Measurements from ENCODE around the gene LUC7L2. TPM values are rescaled to one million over a fixed set of nuclear protein-coding genes. Genes with fewer than 3 reads are reported as not detected.

LUC7L2 gene
- total and polyA plus RNA-seq, 2 of the 8 experiments (the other 6 are each of a cell fraction or from before 2014, with no cell fraction given): 22.9 to 67.8 TPM

GRCh38 chr7:139441961-139442360 is 82.3 kb downstream of the LUC7L2 start:
- no peak overlapping the region for H3K18ac ChIP-seq (ENCODE audit: extremely low read depth, low read length)
- 0 out of 2 replicates have a peak overlapping the region, but pooled peaks have one; percentile 82 for H2AK5ac ChIP-seq (ENCODE audit: low read depth, low read length)
- no peak overlapping the region for H2BK20ac ChIP-seq (ENCODE audit: low read length)
- no peaks in the 10 kb centered on the region for H3K79me1 ChIP-seq (ENCODE audit: low read depth, low read length)
- H3K14ac ChIP-seq (ENCODE audit: insufficient read length): no peak overlapping the region
- FAIRE-seq: no peak
- TF ChIP-seq CHD2 (IDR thresholded peaks at IDR 0.05; ENCODE audit: low read length) (no peak), RFX5 (IDR thresholded peaks at IDR 0.05; ENCODE audit: borderline replicate concordance, low read depth, low read length) (no peak)
- no peak overlapping the region for H2BK120ac ChIP-seq (replicated peaks; ENCODE audit: low read depth, low read length)
- ChIA-PET CTCF (ENCODE audit: partially characterized antibody) (interaction anchor here (0.7 to 1.2 kb wide), 4 partner anchors 8 to 62 kb away, joined by 3 to 5 read pairs (median 3); no protein-coding TSS in a partner anchor), POLR2A (ENCODE audit: partially characterized antibody) (no interaction called here)
- H3K4me2 ChIP-seq (ENCODE audit: insufficient read depth in 1 of 2, low read depth in 2 of 2, low read length in 2 of 2): no peak overlapping the region
- H4K20me1 ChIP-seq (replicated peaks in 1 of 2; ENCODE audit: control insufficient read depth in 1 of 2, insufficient read depth in 2 of 2, low read length in 2 of 2): peaks cover 0 to 2% of the 10 kb centered on the region in 2 experiments
- H2BK15ac ChIP-seq (ENCODE audit: low read length): no peak overlapping the region
- no peak overlapping the region for H3K4me3 ChIP-seq (ENCODE audit: extremely low read depth in 1 of 4, insufficient read depth in 2 of 4, low read depth in 3 of 4, low read length in 4 of 4)
- no peak overlapping the region for H3K9ac ChIP-seq (replicated peaks in 1 of 4; ENCODE audit: extremely low read depth in 1 of 4, low read depth in 3 of 4, low read length in 3 of 4)
- H3K9me3 ChIP-seq (ENCODE audit: insufficient read depth in 2 of 2, low read depth in 1 of 2, low read length in 1 of 2): no peaks in the 10 kb centered on the region
- no peak overlapping the region for H3K27ac ChIP-seq (ENCODE audit: low read depth, low read length)
- H3K79me2 ChIP-seq (ENCODE audit: control insufficient read depth in 1 of 2, insufficient read depth in 2 of 2, low read length in 2 of 2): no peaks in the 10 kb centered on the region
- whole genome bisulfite sequencing, 2 experiments (ENCODE audit: extremely low coverage in 1 of 2, insufficient coverage in 1 of 2, insufficient read length in 1 of 2, insufficient replicate concordance in 2 of 2, low coverage in 1 of 2, low lambda C conversion rate in 2 of 2, missing lambda C conversion rate in 1 of 2): 80% methylated on average over 4 of the region's 4 CpGs; no CpG with 5 or more reads in 1 of the 2 experiments
- no peak overlapping the region for H4K5ac ChIP-seq (ENCODE audit: insufficient read length, low read depth, low read length)
- H4K91ac ChIP-seq (replicated peaks; ENCODE audit: insufficient read length, low read length): no peak overlapping the region
- H3K56ac ChIP-seq (replicated peaks; ENCODE audit: insufficient read length, low read depth, low read length): no peak overlapping the region
- H3K4ac ChIP-seq (replicated peaks; ENCODE audit: insufficient read length, low read depth, low read length): no peak overlapping the region
- H2AFZ ChIP-seq (ENCODE audit: low read length): no peak overlapping the region
- H3K4me1 ChIP-seq (replicated peaks in 1 of 4; ENCODE audit: control insufficient read depth in 3 of 4, insufficient read depth in 4 of 4, low read length in 3 of 4): no peaks in the 10 kb centered on the region
- no peak overlapping the region for H4K8ac ChIP-seq (ENCODE audit: extremely low read depth, insufficient read depth, low read length)
- no peak for DNase-seq (ENCODE audit: low read depth in 1 of 2, low spot score in 2 of 2)
- no peak overlapping the region for H2BK5ac ChIP-seq (ENCODE audit: low read depth, low read length)
- no peaks in the 10 kb centered on the region for H3K27me3 ChIP-seq (replicated peaks in 1 of 4; ENCODE audit: control insufficient read depth in 3 of 4, extremely low read depth in 1 of 4, insufficient read depth in 3 of 4, low read length in 3 of 4)
- H3K23ac ChIP-seq (ENCODE audit: insufficient read length): no peak overlapping the region
- no peaks in the 10 kb centered on the region for H3K23me2 ChIP-seq (ENCODE audit: low read depth, low read length)
- H3K36me3 ChIP-seq (ENCODE audit: control insufficient read depth in 2 of 4, insufficient read depth in 4 of 4, low read length in 3 of 4): no peaks in the 10 kb centered on the region
- H2BK12ac ChIP-seq (ENCODE audit: low read depth, low read length): no peak overlapping the region

Data from H1 (cell line).